Cardiac fibroblast (primary cell): ENCODE results near the gene PARK7.

ENCODE experiments used
- DNase-seq, 2 donors: peaks; one replicate each; pipeline versions ENCODE4 v3.0.0 to v3.0.0-alpha.2; 2010; ENCODE audit warnings: low read depth in 2 of 2
- H3K4me3 ChIP-seq, 2 donors: replicated peaks in 1 of 2; 1 replicate in 1 of 2; 2 replicates in 1 of 2; pipeline ENCODE4 v1.5.1; 2011; ENCODE audit warnings: low read depth in 2 of 2, low read length in 2 of 2, mild to moderate bottlenecking in 2 of 2, moderate library complexity in 1 of 2
- TF ChIP-seq, protein P1 (sequence below): IDR thresholded peaks from one replicate; pipeline ENCODE4 v1.5.1; 2011; ENCODE audit warnings: low read depth, mild to moderate bottlenecking, low read length, inconsistent platforms

PARK7 gene

DNA sequence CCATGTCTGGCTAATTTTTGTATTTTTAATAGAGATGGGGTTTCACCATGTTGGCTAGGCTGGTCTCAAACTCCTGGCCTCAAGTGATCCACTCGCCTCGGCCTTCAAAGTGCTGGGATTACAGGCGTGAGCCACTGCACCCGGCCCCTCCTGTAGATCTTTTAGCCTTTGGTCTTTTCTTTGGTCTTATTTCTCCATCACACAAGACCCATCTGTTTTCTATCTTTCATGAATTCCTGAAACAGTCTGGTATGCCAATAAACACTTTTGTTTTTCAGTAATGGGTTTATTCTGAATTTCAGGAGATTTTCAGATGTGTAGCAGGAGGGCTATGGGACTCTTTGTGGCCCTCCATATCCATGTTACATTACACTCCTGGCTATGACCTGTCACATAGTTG is 41.4 kb downstream of the PARK7 start:
- H3K4me3 ChIP-seq = no peak overlapping the region
- TF ChIP-seq, protein P1, sequence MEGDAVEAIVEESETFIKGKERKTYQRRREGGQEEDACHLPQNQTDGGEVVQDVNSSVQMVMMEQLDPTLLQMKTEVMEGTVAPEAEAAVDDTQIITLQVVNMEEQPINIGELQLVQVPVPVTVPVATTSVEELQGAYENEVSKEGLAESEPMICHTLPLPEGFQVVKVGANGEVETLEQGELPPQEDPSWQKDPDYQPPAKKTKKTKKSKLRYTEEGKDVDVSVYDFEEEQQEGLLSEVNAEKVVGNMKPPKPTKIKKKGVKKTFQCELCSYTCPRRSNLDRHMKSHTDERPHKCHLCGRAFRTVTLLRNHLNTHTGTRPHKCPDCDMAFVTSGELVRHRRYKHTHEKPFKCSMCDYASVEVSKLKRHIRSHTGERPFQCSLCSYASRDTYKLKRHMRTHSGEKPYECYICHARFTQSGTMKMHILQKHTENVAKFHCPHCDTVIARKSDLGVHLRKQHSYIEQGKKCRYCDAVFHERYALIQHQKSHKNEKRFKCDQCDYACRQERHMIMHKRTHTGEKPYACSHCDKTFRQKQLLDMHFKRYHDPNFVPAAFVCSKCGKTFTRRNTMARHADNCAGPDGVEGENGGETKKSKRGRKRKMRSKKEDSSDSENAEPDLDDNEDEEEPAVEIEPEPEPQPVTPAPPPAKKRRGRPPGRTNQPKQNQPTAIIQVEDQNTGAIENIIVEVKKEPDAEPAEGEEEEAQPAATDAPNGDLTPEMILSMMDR = no peak
- DNase-seq = no peak

DNA sequence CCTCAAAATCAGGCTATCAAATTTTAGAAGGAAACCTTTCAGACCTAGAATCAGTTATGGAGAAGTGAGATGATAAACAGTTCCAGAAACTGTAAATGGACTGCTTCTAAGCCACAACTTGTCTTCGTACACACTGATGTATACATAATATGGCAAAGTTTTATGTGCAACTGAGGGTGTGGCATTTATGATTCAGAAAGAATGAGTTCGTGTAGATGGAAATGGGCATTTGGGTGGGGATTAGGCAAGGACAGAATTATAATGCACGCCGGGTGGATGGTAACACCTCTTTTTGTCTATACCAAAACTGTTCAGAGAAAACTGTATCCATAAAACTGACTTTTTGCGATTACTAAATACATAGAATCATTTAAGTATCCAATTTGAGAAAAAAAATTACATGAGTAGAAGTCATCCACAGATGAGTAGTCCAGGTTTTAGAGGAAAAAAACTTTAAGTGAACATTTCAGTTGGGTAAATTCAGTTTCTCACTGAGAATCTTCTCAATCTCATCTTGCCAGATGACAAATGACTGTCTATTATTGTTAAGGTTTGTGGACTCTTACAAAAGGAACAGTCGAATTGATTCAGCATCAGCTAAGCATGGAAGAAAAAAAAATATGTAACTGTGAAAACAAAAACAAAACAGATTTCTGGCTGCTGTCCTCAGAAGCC is 42.1 kb downstream of the PARK7 start:
- no peak overlapping the region for H3K4me3 ChIP-seq
- peak in 1 of 2 donors; percentile 54 for DNase-seq
- TF ChIP-seq, protein P1 = no peak

DNA sequence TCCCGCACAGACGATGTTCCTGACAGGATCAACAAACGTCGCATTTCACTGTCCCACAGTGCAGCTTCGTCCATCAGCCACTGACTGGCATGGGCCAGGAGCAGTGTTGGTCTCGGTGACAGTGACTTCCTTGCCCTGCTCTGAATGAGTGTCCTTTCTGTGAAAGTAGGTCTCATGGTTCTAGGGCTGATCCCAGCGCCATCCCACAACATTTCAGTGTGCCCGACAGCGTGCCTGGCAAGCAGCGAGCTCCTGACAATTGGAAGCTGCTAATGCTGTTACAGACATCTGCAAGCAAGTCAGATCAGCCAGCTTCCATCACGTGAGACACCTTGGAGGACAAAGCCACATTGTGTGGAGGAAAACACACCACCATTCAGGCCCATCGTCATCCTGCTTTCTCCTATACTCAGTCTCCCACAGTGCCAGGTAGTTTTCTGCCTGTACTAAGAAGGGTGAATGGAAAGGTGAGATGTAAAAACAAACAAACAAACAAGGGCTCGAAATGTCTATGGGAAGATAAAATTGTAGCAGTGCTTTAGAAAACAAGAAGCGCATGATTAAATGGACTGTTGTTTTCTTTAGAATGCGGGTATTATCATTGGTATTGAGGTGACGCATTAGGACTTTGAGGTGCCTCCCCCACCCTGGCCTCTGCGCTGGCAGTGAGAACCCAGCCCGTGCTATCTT is 42.7 kb downstream of the PARK7 start:
- TF ChIP-seq, protein P1 = no peak
- no peak overlapping the region for H3K4me3 ChIP-seq
- peak in 1 of 2 donors; percentile 55 for DNase-seq

DNA sequence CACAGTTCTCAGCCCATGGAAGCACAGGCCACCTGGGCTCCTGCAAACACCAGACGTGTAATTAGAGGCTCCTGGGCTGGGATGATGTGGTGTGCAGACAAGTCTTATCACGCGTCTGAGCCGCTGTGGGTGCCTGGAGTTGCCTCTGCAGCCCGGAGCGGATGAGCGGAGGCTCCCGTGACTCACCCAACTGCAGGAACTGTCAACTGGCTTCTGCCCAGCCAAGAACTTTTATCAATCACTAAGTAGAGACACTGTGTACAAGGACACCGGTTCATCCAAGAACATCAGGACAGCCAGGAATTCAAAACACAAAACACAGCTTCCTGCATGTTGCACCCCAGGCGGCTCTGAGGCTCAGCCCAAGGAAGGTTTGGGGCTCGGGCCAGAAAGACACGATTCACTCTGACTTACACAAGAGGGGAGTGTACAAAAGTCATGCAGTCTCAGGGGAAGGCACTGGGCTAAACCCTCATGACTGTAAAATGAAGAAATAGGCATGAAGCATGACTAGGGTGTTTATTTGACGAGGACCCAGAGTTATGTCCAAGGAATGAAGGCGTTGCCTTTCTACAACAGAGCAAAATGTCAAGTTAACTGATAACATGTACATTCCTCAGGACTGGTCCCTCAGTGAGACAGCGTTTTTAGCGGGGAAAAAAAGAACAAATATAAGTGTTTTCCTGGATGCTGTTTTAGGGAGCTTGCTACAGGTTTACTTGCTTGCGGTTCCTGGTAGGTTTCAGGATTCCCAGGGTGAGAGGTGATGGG is 43.5 kb downstream of the PARK7 start:
- H3K4me3 ChIP-seq = no peak overlapping the region
- peak; percentile 99 for DNase-seq
- TF ChIP-seq, protein P1 = no peak

DNA sequence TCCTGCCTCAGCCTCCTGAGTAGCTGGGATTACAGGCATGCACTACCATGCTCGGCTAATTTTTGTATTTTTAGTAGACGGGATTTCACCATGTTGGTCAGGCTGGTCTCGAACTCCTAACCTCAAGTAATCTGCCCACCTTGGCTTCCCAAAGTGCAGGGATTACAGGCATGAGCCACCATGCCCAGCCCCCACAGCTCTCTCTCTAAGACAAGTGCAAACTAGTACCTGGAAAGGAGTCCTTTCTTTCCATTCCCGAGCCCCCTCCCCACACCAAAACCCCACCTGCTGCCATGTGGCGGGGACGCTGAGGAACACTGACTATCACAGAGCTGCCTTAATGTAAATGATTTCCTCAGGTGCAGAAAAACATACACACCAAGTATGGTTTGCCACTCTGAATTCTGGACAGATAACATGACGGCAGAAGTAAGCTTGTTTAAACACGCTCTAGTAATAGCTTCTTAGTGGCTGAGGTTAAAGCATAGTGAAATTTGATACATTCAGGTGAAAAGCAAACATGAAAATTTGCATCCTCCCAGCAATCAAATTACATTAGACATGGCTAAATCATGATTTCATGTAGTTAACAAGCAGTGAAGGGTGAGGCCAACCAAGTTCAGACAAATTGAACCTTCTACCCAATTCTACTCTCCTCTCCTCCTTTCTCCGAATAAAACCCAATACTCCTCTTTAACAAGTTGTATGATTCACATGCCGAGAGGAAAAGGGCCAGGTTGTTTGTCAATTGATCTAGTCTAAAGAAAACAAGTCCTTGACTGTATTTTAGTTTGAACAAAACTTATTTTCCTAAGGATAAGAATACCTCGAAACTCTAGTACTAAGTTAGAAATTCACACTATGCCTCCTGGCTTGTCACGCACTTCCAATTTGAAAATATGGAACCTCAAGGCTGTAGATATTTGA is 44.8 kb downstream of the PARK7 start:
- peak in 1 of 2 donors; percentile 50 for DNase-seq

More for the DNA sequence above, 44.8 kb downstream of the PARK7 start:
- TF ChIP-seq, protein P1 = no peak
- H3K4me3 ChIP-seq = no peak overlapping the region
